Stomach smooth muscle (tissue), 2 donors: ENCODE measurements around the gene DIAPH3.
A peak's percentile ranks its signal among the peaks of the same experiment; 100 is the strongest.

Source experiments
- H3K27ac ChIP-seq: one replicate; pipeline ENCODE4 v1.7.0; 2013; ENCODE audit warnings: mild to moderate bottlenecking, low read length, inconsistent platforms
- H3K27me3 ChIP-seq, 2 donors: one replicate each; pipeline ENCODE4 v1.7.0; 2013; ENCODE audit warnings: low read length in 2 of 2; ENCODE audit not compliant: insufficient read depth in 2 of 2, control insufficient read depth in 1 of 2
- H3K36me3 ChIP-seq, 2 donors: one replicate each; pipeline ENCODE4 v1.7.0; 2013; ENCODE audit warnings: low read length in 2 of 2; ENCODE audit not compliant: control insufficient read depth in 2 of 2, insufficient read depth in 2 of 2
- H3K4me1 ChIP-seq: one replicate; pipeline ENCODE4 v1.7.0; 2013; ENCODE audit warnings: low read length; ENCODE audit not compliant: control insufficient read depth, insufficient read depth
- H3K4me3 ChIP-seq, 2 donors: one replicate each; pipeline ENCODE4 v1.7.0; 2013; ENCODE audit warnings: low read length in 2 of 2
- H3K9ac ChIP-seq, 2 donors: one replicate each; pipeline ENCODE4 v1.7.0; 2013; ENCODE audit warnings: low read length in 2 of 2, mild to moderate bottlenecking in 1 of 2
- H3K9me3 ChIP-seq, 2 donors: one replicate each; pipeline ENCODE4 v1.7.0; 2013; ENCODE audit warnings: low read length in 2 of 2; ENCODE audit not compliant: control insufficient read depth in 2 of 2
- donor health status: healthy.
- donor health status: Pancreatic carcinoma.

Gene DIAPH3

DNA sequence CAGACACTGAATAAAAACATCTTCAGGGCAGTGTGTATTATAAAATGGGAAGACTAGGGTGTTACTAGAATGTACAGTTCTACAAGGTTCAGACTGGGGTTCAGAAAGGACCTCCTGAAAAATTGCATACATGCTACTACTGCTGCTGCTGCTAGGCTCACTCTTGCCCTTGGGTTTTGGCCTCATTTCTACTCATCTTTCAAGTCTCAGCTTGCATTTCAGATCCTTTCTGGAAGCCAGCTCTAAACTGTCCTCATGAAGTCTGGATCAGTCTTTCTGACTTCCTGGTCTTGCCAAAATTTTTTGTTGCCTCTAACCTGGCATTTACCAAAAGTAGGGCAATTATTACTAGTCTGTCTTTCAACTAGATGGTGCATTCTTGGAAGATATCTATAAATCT lies 393.3 kb downstream of the DIAPH3 start:
- H3K9me3 ChIP-seq: no peaks in the 10 kb centered on the region
- no peaks in the 10 kb centered on the region for H3K4me1 ChIP-seq
- no peaks in the 10 kb centered on the region for H3K36me3 ChIP-seq
- H3K9ac ChIP-seq: no peak overlapping the region
- no peaks in the 10 kb centered on the region for H3K27me3 ChIP-seq
- H3K4me3 ChIP-seq: no peak overlapping the region
- H3K27ac ChIP-seq: no peak overlapping the region

DNA sequence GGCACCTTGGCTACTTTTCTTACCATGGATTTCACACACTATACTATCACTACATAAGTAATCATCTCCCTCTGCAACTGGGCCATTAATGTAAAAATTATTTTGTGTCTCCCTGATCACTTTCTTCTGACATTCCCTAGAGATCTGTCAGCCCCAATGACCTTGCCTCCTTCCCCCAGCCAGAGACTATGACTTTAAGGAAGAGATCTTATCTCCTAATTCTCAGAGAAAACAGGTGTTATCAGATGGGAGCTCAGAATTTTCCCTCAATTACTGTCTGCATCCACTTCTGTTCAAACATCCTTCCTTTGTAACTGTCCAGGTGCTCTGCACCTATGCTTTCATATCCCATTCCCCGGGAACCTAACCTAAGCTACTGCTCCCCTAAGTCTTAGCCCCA lies 397.5 kb downstream of the DIAPH3 start:
- no peaks in the 10 kb centered on the region for H3K4me1 ChIP-seq

DNA sequence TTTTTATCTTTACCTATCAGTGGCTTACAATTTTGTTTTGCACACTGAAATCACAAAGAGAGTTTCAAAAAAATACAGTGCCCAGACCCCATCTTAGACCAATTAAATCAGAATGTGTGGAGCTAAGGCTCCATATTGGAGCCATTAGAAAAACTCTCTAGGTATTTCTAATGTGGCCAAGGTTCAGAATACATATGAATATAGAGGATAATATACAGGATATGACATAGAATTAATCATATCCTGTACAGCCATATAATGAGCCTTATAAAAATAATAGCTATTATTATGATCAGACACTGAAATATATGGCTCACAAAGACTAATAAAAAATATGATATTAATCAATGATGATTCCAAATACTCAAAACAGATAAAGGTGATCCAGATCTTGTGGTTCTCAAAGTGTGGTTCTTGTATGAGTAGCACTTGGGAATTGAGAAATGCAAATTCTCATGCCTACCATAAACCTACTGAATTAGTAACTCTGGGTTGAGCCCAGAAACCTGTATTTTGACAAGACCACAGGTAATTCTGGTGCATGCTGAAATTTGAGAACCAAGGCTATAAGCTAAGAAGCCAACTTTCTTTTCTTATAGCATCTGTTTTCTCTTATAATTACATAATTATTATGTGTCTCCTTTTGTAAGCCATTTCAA lies 408.0 kb downstream of the DIAPH3 start:
- H3K27me3 ChIP-seq: no peaks in the 10 kb centered on the region
- no peak overlapping the region for H3K27ac ChIP-seq
- H3K9ac ChIP-seq: no peak overlapping the region
- H3K9me3 ChIP-seq: no peaks in the 10 kb centered on the region
- H3K36me3 ChIP-seq: no peaks in the 10 kb centered on the region
- no peaks in the 10 kb centered on the region for H3K4me1 ChIP-seq
- H3K4me3 ChIP-seq: no peak overlapping the region

More for the DNA sequence above, 397.5 kb downstream of the DIAPH3 start:
- Histone ChIP-seq H3K4me3 (no peak overlapping the region), H3K9me3 (no peaks in the 10 kb centered on the region), H3K27ac (no peak overlapping the region), H3K9ac (no peak overlapping the region), H3K27me3 (no peaks in the 10 kb centered on the region), H3K36me3 (no peaks in the 10 kb centered on the region)

DNA sequence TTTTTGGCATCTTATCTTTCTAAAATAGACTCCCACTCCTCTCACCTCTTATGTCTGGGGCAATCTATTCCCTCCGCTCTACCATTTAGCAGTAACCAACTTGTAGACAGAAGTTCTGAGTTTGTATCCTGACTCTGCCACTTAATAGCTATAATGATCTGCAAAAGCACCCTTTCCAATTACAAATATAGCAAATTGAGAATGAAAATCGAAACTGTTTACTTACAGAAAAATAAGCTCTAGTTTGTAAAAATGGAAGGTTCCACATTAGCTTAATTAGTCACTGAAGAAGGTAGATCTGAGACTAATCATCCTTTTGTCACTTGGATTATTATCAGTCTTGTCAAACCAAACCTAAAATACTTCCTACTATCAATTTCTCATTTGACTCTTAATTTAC lies 409.3 kb downstream of the DIAPH3 start:
- H3K4me3 ChIP-seq: no peak overlapping the region

DNA sequence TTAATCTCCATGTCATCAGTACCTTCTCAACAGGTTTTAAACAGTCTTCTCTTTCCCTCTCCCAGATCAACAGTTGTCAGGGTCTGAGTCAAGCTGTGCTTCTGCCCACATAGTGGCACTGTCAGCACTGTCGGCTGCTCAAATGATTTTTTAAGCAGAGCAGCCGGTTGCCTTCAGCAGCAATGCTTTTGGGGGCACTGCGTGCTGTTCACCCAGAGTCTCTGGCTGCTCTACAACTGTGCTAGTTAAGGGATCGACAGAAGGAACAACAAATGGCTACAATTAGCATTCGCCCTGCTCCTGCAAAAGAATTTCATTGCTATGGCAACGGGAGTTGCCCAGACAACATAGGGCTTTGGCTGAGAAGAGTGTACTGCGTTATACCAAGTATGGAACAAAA lies 412.9 kb downstream of the DIAPH3 start:
- Histone ChIP-seq H3K9ac (no peak overlapping the region), H3K9me3 (no peaks in the 10 kb centered on the region), H3K27me3 (no peaks in the 10 kb centered on the region), H3K36me3 (no peaks in the 10 kb centered on the region), H3K4me1 (no peaks in the 10 kb centered on the region), H3K4me3 (peak overlapping the region; percentile 52 to 60), H3K27ac (no peak overlapping the region)

More for the DNA sequence above, 409.3 kb downstream of the DIAPH3 start:
- H3K36me3 ChIP-seq: no peaks in the 10 kb centered on the region
- H3K9ac ChIP-seq: no peak overlapping the region
- H3K27me3 ChIP-seq: no peaks in the 10 kb centered on the region
- no peaks in the 10 kb centered on the region for H3K9me3 ChIP-seq
- H3K4me1 ChIP-seq: no peaks in the 10 kb centered on the region
- no peak overlapping the region for H3K27ac ChIP-seq

DNA sequence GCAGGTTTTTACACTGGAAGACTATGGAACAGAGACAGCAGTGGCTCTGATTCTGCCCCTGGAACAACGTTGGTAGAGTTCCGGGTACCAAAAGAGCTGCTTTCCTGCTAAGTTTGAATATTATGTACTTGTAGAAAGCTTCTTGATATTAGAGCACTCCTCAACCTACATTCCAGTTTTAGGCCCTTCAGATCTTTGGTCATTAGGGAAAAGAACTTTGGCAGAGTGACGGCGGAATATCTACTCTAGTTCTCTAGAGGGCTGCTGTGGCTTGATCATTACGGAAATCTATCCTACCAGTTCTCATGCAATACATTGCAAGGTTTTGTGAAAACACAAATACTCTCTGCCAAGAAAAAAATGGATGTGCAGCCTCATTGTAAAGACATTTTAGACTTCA lies 415.7 kb downstream of the DIAPH3 start:
- Histone ChIP-seq H3K36me3 (no peaks in the 10 kb centered on the region), H3K27ac (no peak overlapping the region), H3K4me3 (no peak overlapping the region), H3K9me3 (no peaks in the 10 kb centered on the region), H3K9ac (no peak overlapping the region), H3K4me1 (no peaks in the 10 kb centered on the region), H3K27me3 (no peaks in the 10 kb centered on the region)

DNA sequence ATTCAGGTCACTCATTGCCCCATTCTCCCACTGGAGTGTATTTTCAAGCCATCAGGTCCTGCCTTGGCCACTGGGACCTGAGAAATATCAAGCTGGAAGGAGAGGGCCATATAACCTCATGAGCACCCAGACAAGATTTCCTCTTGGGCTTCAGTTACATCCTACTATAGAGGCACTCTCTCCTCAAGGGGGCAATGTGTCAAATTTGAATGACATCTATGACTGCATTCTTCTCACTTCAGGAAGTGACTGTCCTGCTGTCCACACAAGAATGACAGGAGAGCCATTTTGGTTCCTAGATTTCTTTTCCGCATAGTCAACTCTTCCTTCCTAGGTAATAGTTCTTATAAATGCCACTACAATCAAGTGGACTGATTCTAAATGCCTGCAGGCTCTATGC lies 416.2 kb downstream of the DIAPH3 start:
- H3K27me3 ChIP-seq: no peaks in the 10 kb centered on the region

DNA sequence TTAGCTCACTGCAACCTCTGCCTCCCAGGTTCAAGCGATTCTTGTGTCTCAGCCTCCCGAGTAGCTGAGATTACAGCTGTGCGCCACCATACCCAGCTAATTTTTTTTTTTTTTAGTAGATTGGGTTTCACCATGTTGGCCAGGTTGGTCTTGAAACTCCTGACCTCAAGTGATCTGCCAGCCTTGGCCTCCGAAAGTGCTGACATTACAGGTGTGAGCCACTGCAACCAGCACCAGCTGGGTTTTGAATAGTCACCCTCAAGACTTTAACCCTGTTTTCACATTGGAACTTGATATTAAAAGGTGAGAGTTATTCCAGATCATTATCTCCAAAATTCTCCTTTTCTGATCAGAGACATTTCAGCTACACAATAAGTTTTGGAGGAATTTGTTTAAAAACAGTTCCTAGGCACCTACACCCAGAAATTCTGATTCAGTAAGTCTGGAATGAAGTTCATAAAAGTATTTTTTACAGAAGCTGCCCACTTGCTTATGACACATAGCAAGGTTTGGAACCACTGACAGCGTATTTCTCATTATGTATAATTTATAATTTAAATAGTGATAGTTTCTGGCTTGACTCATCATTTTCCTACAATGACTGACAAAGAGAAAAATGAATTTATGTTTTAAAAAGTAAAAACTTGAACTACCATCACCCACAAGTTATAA lies 417.3 kb downstream of the DIAPH3 start:
- Histone ChIP-seq H3K27me3 (no peaks in the 10 kb centered on the region), H3K9me3 (no peaks in the 10 kb centered on the region), H3K4me1 (no peaks in the 10 kb centered on the region), H3K4me3 (no peak overlapping the region), H3K36me3 (no peaks in the 10 kb centered on the region), H3K27ac (no peak overlapping the region), H3K9ac (no peak overlapping the region)

More for the DNA sequence above, 416.2 kb downstream of the DIAPH3 start:
- H3K9me3 ChIP-seq: no peaks in the 10 kb centered on the region
- H3K36me3 ChIP-seq: no peaks in the 10 kb centered on the region
- H3K27ac ChIP-seq: no peak overlapping the region
- H3K4me1 ChIP-seq: no peaks in the 10 kb centered on the region
- H3K9ac ChIP-seq: no peak overlapping the region
- H3K4me3 ChIP-seq: no peak overlapping the region

DNA sequence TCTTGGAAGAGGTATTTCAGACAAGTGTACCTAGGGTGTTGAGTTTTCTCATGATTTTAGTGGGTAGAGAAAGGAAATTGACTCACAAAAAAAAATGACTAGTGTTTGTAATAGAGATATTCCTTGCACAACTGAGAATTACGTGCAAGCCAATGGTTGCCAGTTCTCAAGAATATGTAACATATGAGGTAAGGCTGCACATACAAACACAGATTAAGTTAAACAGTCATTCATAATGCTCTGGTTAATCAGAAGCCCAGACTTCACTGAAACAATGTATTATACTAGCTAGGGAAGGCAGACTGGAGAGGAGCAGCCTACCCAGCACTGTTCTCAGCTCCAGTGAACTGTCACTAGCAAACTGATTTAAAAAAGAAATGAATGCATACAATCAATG lies 418.3 kb downstream of the DIAPH3 start:
- Histone ChIP-seq H3K4me1 (no peaks in the 10 kb centered on the region), H3K9ac (no peak overlapping the region), H3K27ac (no peak overlapping the region), H3K27me3 (no peaks in the 10 kb centered on the region), H3K4me3 (no peak overlapping the region), H3K9me3 (no peaks in the 10 kb centered on the region), H3K36me3 (no peaks in the 10 kb centered on the region)

DNA sequence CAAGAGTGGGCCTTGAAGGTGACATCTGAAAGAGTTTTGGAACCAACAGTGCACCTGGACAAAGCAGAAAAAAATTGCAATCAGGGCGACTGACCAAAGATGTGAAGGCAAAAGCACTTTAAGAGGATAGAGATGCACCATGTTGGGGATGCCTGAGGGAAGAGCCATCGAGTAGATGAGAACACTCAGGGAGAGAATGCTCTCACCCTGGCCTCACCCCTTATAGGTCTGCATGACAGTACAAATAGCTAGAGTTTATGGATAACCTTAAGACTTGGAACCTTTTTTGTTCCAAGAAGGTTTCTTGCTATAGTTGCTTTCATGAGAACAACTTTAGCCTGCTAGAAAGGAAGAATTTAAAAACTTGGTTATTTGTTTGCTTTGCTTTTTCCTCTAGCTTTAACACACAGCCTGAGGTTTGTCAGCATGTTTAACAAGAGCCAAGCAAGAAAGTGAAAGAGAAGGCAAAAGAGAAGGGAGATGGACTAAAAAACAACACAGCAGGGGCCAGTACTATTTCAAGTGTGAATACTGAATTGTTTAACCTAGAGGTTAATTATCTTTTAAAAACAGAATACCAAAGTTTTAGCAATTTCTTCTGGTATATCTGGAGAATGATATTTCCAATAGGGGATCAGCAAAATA lies 418.9 kb downstream of the DIAPH3 start:
- no peak overlapping the region for H3K27ac ChIP-seq

DNA sequence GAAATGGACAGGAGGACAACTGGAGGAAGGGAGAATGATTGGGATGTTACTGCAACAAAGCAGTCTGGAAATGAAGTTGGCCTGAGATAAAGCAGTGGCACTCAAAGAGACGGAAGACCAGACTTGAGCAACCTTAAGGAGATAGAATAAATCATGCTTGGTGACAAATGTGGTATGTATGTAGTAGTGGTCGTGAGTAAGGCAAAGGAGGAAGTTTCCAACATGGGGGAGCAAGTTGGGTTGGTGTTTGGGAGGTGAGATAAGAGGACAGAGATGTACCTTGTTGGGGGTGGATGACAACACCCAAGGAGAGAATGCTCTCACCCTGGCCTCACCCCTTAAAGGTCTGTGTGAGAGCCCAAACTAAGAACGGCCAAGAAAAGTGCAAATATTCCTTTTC lies 420.5 kb downstream of the DIAPH3 start:
- Histone ChIP-seq H3K9me3 (no peaks in the 10 kb centered on the region), H3K4me1 (no peaks in the 10 kb centered on the region), H3K27ac (no peak overlapping the region), H3K27me3 (no peaks in the 10 kb centered on the region), H3K36me3 (no peaks in the 10 kb centered on the region), H3K9ac (no peak overlapping the region), H3K4me3 (no peak overlapping the region)

More for the DNA sequence above, 418.9 kb downstream of the DIAPH3 start:
- Histone ChIP-seq H3K4me3 (no peak overlapping the region), H3K9me3 (no peaks in the 10 kb centered on the region), H3K36me3 (no peaks in the 10 kb centered on the region), H3K9ac (no peak overlapping the region), H3K4me1 (no peaks in the 10 kb centered on the region), H3K27me3 (no peaks in the 10 kb centered on the region)
